Stomach (tissue), 9 donors: Measurements from ENCODE around the gene HNRNPF. TPM values are rescaled to one million over a fixed set of nuclear protein-coding genes. Genes with fewer than 3 reads are reported as not detected.

Source experiments
- DNase-seq, 2 donors: peaks; one replicate each; pipeline versions ENCODE4 v3.0.0 to v3.0.0-alpha.2; 2013 to 2019
- H3K27ac ChIP-seq, 5 donors: fragments of 200-600 bp in 4 of 5; sonication (generic) in 4 of 5; one replicate each; pipeline ENCODE4 v1.5.1; 2013 to 2019; ENCODE audit warnings: mild to moderate bottlenecking in 1 of 5, moderate library complexity in 1 of 5
- H3K27me3 ChIP-seq, 3 donors: fragments of 200-600 bp; sonication (generic); one replicate each; pipeline ENCODE4 v1.5.1; 2017 to 2019; ENCODE audit warnings: mixed run types in 1 of 3
- H3K36me3 ChIP-seq, 4 donors: fragments of 200-600 bp; sonication (generic); 1 replicate in 3 of 4; 2 replicates in 1 of 4; pipeline ENCODE4 v1.5.1; 2016 to 2019
- H3K4me1 ChIP-seq, 4 donors: fragments of 200-600 bp; sonication (generic); one replicate each; pipeline ENCODE4 v1.5.1; 2016 to 2019
- H3K4me3 ChIP-seq, 4 donors: fragments of 200-600 bp; sonication (generic) in 3 of 4; one replicate each; pipeline ENCODE4 v1.5.1; 2016 to 2019; ENCODE audit warnings: mild to moderate bottlenecking in 1 of 4
- H3K9me3 ChIP-seq, 4 donors: fragments of 200-600 bp; sonication (generic); one replicate each; pipeline ENCODE4 v1.5.1; 2016 to 2019
- CTCF ChIP-seq, 7 experiments: fragments of 450-650 bp in 4 of 7; fragments of 200-600 bp in 3 of 7; sonication (generic) in 3 of 7; IDR thresholded peaks; one replicate each; pipeline ENCODE4 v1.5.1; 2016 to 2019; ENCODE audit warnings: antibody characterized with exemption in 7 of 7, control low read depth in 2 of 7, mild to moderate bottlenecking in 1 of 7
- EP300 ChIP-seq: sonication (generic); formaldehyde crosslinking; IDR thresholded peaks from one replicate; pipeline ENCODE4 v1.6.1; 2017; ENCODE audit warnings: antibody characterized with exemption
- POLR2A ChIP-seq, 4 donors: fragments of 450-650 bp; IDR thresholded peaks; one replicate each; pipeline ENCODE4 v1.6.1; 2016; ENCODE audit warnings: antibody characterized with exemption in 4 of 4, control low read depth in 2 of 4, mild to moderate bottlenecking in 1 of 4, moderate library complexity in 1 of 4
- POLR2AphosphoS5 ChIP-seq, 3 donors: sonication (generic); formaldehyde crosslinking; IDR thresholded peaks; one replicate each; pipeline ENCODE4 v1.6.1; 2016; ENCODE audit warnings: antibody characterized with exemption in 3 of 3
- WGBS, 5 donors: extraction: QIAGEN DNeasy Blood & Tissue Kit in 3 of 5; methylation state at CpG; one replicate each; pipeline versions ENCODE4 v1.1.5 to v1.1.7; 2013 to 2018; 5-methylcytosine and 5-hydroxymethylcytosine counted together
- intact Hi-C: fragments of 100-400 bp; cut with DNase I; formaldehyde crosslinking; loops from one replicate; pipeline ENCODE4 v1.15.1; 2023; ENCODE audit warnings: low total_unique reads
- polyA plus RNA-seq, 3 donors: library from polyadenylated mRNA; stranded (reverse); fragments of 200-250 nt; gene quantifications; one replicate each; pipeline ENCODE4 v1.2.3, GENCODE V29; 2013
- total RNA-seq, 5 donors: library from RNA; depleted of rRNA; stranded (reverse); fragments of >200 nt; gene quantifications; one replicate each; pipeline versions ENCODE4 v1.1.0 to v1.2.3, GENCODE V29; 2014 to 2016
- donor health status: healthy with polysubstance abuse.
- donor health status: Bipolar disorder and iron deficiency.
- donor health status: healthy.

Gene HNRNPF
- total and polyA plus RNA-seq, 8 donors = 36.2 to 169 (median 87.3) TPM

GRCh38 chr10:43402176-43402575 is 6.8 kb downstream of the HNRNPF start:
- intact Hi-C loops = no loop called here
- no peaks in the 10 kb centered on the region for H3K9me3 ChIP-seq
- 30 to 49% (median 34%) methylated on average over 4 of the region's 4 CpGs for WGBS, 5 donors
- peak overlapping the region in 2 of 5 donors; percentile 10 to 15 for H3K27ac ChIP-seq
- no peak for TF ChIP-seq EP300
- TF ChIP-seq CTCF (IDR thresholded peaks at IDR 0.05) = no peak
- TF ChIP-seq POLR2AphosphoS5 (IDR thresholded peaks at IDR 0.05) = no peak
- TF ChIP-seq POLR2A (IDR thresholded peaks at IDR 0.05) = no peak
- peaks cover 4 to 11% (median 9%) of the 10 kb centered on the region in 4 donors for H3K36me3 ChIP-seq
- no peak overlapping the region for H3K4me3 ChIP-seq
- no peak for DNase-seq
- H3K27me3 ChIP-seq = no peaks in the 10 kb centered on the region
- peaks cover 74 to 97% (median 87%) of the 10 kb centered on the region in 4 donors for H3K4me1 ChIP-seq

GRCh38 chr10:43401627-43402026 is 7.4 kb downstream of the HNRNPF start:
- WGBS, 5 donors = 52 to 82% (median 73%) methylated on average over 2 of the region's 2 CpGs
- DNase-seq = no peak
- peak overlapping the region in 2 of 5 donors; percentile 10 to 35 for H3K27ac ChIP-seq

GRCh38 chr10:43399320-43400310 is 9.4 kb downstream of the HNRNPF start:
- Histone ChIP-seq H3K27me3 (no peaks in the 10 kb centered on the region), H3K4me3 (peak overlapping the region in 1 of 4 donors; percentile 67), H3K27ac (peak overlapping the region in 3 of 5 donors; percentile 16 to 100 (median 99)), H3K4me1 (peaks cover 70 to 92% (median 84%) of the 10 kb centered on the region in 4 donors), H3K36me3 (peaks cover 4 to 15% (median 12%) of the 10 kb centered on the region in 4 donors), H3K9me3 (no peaks in the 10 kb centered on the region)
- WGBS, 5 donors = 80 to 87% (median 84%) methylated on average over 5 of the region's 5 CpGs
- TF ChIP-seq POLR2A (IDR thresholded peaks at IDR 0.05) (no peak), CTCF (IDR thresholded peaks at IDR 0.05) (no peak), EP300 (no peak), POLR2AphosphoS5 (IDR thresholded peaks at IDR 0.05) (no peak)
- intact Hi-C loops = no loop called here
- DNase-seq = no peak

More at GRCh38 chr10:43401627-43402026, 7.4 kb downstream of the HNRNPF start:
- H3K4me1 ChIP-seq = peaks cover 73 to 94% (median 86%) of the 10 kb centered on the region in 4 donors
- no peaks in the 10 kb centered on the region for H3K27me3 ChIP-seq
- intact Hi-C loops = no loop called here
- H3K4me3 ChIP-seq = no peak overlapping the region
- no peak for TF ChIP-seq POLR2A (IDR thresholded peaks at IDR 0.05)
- no peaks in the 10 kb centered on the region for H3K9me3 ChIP-seq
- H3K36me3 ChIP-seq = peaks cover 4 to 11% (median 9%) of the 10 kb centered on the region in 4 donors

- intact Hi-C loops = no loop called here
- Histone ChIP-seq H3K9me3 (no peaks in the 10 kb centered on the region), H3K27ac (peak overlapping the region in 4 of 5 donors; percentile 99 to 100 (median 100)), H3K36me3 (peaks cover 6 to 21% (median 19%) of the 10 kb centered on the region in 4 donors), H3K4me3 (peak overlapping the region in 1 of 4 donors; percentile 67), H3K4me1 (peaks cover 69 to 92% (median 83%) of the 10 kb centered on the region in 4 donors), H3K27me3 (no peaks in the 10 kb centered on the region)
- DNase-seq = no peak
- WGBS, 5 donors = 42 to 58% (median 51%) methylated on average over 2 of the region's 2 CpGs
- TF ChIP-seq POLR2A (IDR thresholded peaks at IDR 0.05) = no peak
- TF ChIP-seq POLR2AphosphoS5 (IDR thresholded peaks at IDR 0.05) = no peak
- no peak for TF ChIP-seq CTCF (IDR thresholded peaks at IDR 0.05)
- TF ChIP-seq EP300 = no peak
Observed at GRCh38 chr10:43398939-43399319, 10.1 kb downstream of the HNRNPF start.
